GM23248 (cell line): ENCODE measurements around the gene TMEM184B.

Source experiments
- EZH2 ChIP-seq: fragments of 200-600 bp; sonication (generic); IDR thresholded peaks from 2 replicates; pipeline ENCODE4 v1.6.1; 2018; ENCODE audit warnings: antibody characterized with exemption, mild to moderate bottlenecking; ENCODE audit not compliant: insufficient read depth, poor library complexity, severe bottlenecking
- EZH2phosphoT487 ChIP-seq: fragments of 200-600 bp; sonication (generic); IDR thresholded peaks from 2 replicates; pipeline ENCODE4 v1.6.1; 2018; ENCODE audit warnings: antibody characterized with exemption, moderate library complexity, mild to moderate bottlenecking, low read depth; ENCODE audit not compliant: insufficient read depth

GRCh38 chr22:38257650-38258250 lies 15.1 kb downstream of the TMEM184B start:
- TF ChIP-seq EZH2phosphoT487 (no peak), EZH2 (no peak)
